PC-9 (cell line): Measurements from ENCODE around the gene ARHGAP24.

Experiments
- EZH2 ChIP-seq: fragments of 200-600 bp; sonication (generic); IDR thresholded peaks from 2 replicates; pipeline ENCODE4 v1.8.0; 2017; ENCODE audit warnings: antibody characterized with exemption, low read depth
- TF ChIP-seq, protein P1 (sequence below): fragments of 200-600 bp; sonication (generic); conservative IDR thresholded peaks from 2 replicates; pipeline ENCODE4 v1.6.1; 2017; ENCODE audit warnings: mixed run types, antibody characterized with exemption, mild to moderate bottlenecking, moderate library complexity

- TF ChIP-seq, protein P1, sequence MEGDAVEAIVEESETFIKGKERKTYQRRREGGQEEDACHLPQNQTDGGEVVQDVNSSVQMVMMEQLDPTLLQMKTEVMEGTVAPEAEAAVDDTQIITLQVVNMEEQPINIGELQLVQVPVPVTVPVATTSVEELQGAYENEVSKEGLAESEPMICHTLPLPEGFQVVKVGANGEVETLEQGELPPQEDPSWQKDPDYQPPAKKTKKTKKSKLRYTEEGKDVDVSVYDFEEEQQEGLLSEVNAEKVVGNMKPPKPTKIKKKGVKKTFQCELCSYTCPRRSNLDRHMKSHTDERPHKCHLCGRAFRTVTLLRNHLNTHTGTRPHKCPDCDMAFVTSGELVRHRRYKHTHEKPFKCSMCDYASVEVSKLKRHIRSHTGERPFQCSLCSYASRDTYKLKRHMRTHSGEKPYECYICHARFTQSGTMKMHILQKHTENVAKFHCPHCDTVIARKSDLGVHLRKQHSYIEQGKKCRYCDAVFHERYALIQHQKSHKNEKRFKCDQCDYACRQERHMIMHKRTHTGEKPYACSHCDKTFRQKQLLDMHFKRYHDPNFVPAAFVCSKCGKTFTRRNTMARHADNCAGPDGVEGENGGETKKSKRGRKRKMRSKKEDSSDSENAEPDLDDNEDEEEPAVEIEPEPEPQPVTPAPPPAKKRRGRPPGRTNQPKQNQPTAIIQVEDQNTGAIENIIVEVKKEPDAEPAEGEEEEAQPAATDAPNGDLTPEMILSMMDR, result no peak
- TF ChIP-seq EZH2, result no peak
Measured at GRCh38 chr4:85489273-85489981, 14.5 kb downstream of the ARHGAP24 start.
